ENCODE measurements around the gene TACR2.

DNA sequence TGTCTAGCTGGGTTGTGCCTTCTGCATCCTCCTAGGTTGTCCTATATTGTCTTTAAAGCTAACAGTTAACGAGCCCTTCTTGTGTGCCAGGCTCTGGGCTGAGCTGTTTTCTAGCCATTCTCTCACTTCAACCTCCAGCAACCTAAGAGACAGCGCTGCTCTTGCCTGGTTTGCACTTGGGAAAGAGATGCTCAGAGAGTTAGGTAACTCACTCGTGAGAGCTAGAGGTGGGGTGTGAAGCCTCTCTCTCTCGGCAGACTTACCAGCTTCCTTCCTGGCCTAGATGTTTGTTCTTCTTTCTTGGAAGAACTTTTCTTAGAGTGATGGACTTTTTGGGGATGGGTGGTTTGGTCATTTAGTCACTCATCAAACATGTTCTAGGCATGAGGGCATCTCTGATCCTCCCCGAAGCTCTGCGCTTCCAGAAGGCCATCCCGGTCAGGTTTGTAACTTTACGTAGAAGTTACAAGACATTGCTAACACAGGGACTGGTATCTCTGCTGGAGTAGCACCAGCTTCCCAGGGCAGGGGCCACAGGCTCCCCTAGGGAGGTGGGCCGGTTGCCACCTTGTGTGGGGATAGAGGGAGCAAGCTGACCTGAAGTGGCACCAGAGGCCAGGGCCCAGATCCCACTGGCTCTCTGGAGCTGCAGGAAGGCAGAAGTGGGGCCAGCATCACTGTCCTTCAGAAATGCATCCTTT, 48.9 kb upstream of the TACR2 start:
- no peak for TF ChIP-seq EZH2 (IDR thresholded peaks at IDR 0.05; ENCODE audit: borderline replicate concordance, low read depth, low read length, severe bottlenecking)
- TF ChIP-seq, protein P1, sequence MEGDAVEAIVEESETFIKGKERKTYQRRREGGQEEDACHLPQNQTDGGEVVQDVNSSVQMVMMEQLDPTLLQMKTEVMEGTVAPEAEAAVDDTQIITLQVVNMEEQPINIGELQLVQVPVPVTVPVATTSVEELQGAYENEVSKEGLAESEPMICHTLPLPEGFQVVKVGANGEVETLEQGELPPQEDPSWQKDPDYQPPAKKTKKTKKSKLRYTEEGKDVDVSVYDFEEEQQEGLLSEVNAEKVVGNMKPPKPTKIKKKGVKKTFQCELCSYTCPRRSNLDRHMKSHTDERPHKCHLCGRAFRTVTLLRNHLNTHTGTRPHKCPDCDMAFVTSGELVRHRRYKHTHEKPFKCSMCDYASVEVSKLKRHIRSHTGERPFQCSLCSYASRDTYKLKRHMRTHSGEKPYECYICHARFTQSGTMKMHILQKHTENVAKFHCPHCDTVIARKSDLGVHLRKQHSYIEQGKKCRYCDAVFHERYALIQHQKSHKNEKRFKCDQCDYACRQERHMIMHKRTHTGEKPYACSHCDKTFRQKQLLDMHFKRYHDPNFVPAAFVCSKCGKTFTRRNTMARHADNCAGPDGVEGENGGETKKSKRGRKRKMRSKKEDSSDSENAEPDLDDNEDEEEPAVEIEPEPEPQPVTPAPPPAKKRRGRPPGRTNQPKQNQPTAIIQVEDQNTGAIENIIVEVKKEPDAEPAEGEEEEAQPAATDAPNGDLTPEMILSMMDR (IDR thresholded peaks at IDR 0.05; ENCODE audit: extremely low read depth in 1 of 2, insufficient read depth in 1 of 2, low read depth in 1 of 2, low read length in 2 of 2) = no peak
- TF ChIP-seq POLR2A (IDR thresholded peaks at IDR 0.05; ENCODE audit: low read depth, low read length) = no peak
- no peak for TF ChIP-seq POLR2AphosphoS5 (IDR thresholded peaks at IDR 0.05; ENCODE audit: insufficient read depth, low read depth, low read length)

Measured in endothelial cell of umbilical vein (primary cell).